Endothelial cell of umbilical vein (primary cell): ENCODE results near the gene MAX. TPM values are rescaled to one million over a fixed set of nuclear protein-coding genes. Genes with fewer than 3 reads are reported as not detected.

ENCODE experiments used
- BruUV-seq: library from RNA; stranded (reverse); fragments of 400-500 nt; replicated peaks from 2 replicates; lab custom pipeline; 2021; lab: Mats Ljungman, UMichigan
- CTCF ChIA-PET: fragments of 300-600, 350-600 bp; sonication (Branson Sonifier 250); formaldehyde crosslinking; loops from one replicate; lab custom pipeline; 2021; ENCODE audit warnings: antibody characterized with exemption, inconsistent platforms; lab: Charles Lee
- POLR2A ChIA-PET: fragments of 300-600, 350-600 bp; sonication (Branson Sonifier 250); formaldehyde crosslinking; loops from one replicate; lab custom pipeline; 2021; ENCODE audit warnings: antibody characterized with exemption, inconsistent platforms; lab: Charles Lee
- DNase-seq: peaks from one replicate; pipeline ENCODE4 v3.0.0-alpha.2; 2011; ENCODE audit warnings: low read depth, low spot score
- FAIRE-seq: peaks from 2 replicates; lab custom pipeline; 2011; peaks lifted over from hg19 to GRCh38; lab: Jason Lieb, UNC
- H2AFZ ChIP-seq: 2 replicates; pipeline ENCODE4 v1.6.0; 2012; ENCODE audit warnings: low read depth, low read length, control low read depth, inconsistent platforms
- H3K27ac ChIP-seq: 2 replicates; pipeline ENCODE4 v1.5.1; 2011; ENCODE audit warnings: low read depth, mild to moderate bottlenecking, control low read depth, low read length, moderate library complexity; ENCODE audit not compliant: insufficient read depth
- H3K27me3 ChIP-seq, 2 experiments: 2 replicates each; pipeline versions ENCODE4 v1.6.0 to v1.6.1; 2011; ENCODE audit warnings: low read length in 2 of 2, mixed read lengths in 1 of 2; ENCODE audit not compliant: control insufficient read depth in 2 of 2, insufficient read depth in 2 of 2
- H3K36me3 ChIP-seq, 2 experiments: 2 replicates in 1 of 2; 3 replicates in 1 of 2; pipeline ENCODE4 v1.5.1; 2011; ENCODE audit warnings: low read length in 2 of 2, mild to moderate bottlenecking in 1 of 2, moderate library complexity in 1 of 2; ENCODE audit not compliant: control insufficient read depth in 2 of 2, insufficient read depth in 2 of 2; ENCODE audit errors: extremely low read depth in 1 of 2
- H3K4me1 ChIP-seq: 3 replicates; pipeline ENCODE4 v1.5.1; 2011; ENCODE audit warnings: mild to moderate bottlenecking, low read length; ENCODE audit not compliant: control insufficient read depth, insufficient read depth; ENCODE audit errors: extremely low read depth
- H3K4me2 ChIP-seq: 2 replicates; pipeline ENCODE4 v1.6.1; 2011; ENCODE audit warnings: low read length, control low read depth, mixed read lengths; ENCODE audit not compliant: insufficient read depth
- H3K4me3 ChIP-seq, 3 experiments: fragments of 200-600 bp in 1 of 3; sonication (generic), shearing (Covaris generic) in 1 of 3; replicated peaks in 1 of 3; 2 replicates each; pipeline ENCODE4 v1.5.1; 2011 to 2016; ENCODE audit warnings: control low read depth in 3 of 3, low read length in 3 of 3, mild to moderate bottlenecking in 2 of 3, inconsistent platforms in 1 of 3, low read depth in 1 of 3, moderate library complexity in 1 of 3; ENCODE audit not compliant: insufficient read depth in 1 of 3
- H3K79me2 ChIP-seq: 2 replicates; pipeline ENCODE4 v1.6.0; 2012; ENCODE audit warnings: low read length, inconsistent platforms; ENCODE audit not compliant: control insufficient read depth, insufficient read depth
- H3K9ac ChIP-seq: replicated peaks from 2 replicates; pipeline ENCODE3; 2011; ENCODE audit warnings: low read length, control low read depth; ENCODE audit not compliant: insufficient read depth; ENCODE audit errors: extremely low read depth
- H3K9me1 ChIP-seq: replicated peaks from 3 replicates; pipeline ENCODE4 v1.6.0; 2011; ENCODE audit warnings: mild to moderate bottlenecking, low read length; ENCODE audit not compliant: control insufficient read depth, insufficient read depth; ENCODE audit errors: extremely low read depth
- H3K9me3 ChIP-seq: replicated peaks from 2 replicates; pipeline ENCODE4 v1.5.1; 2012; ENCODE audit warnings: low read length, inconsistent platforms; ENCODE audit not compliant: control insufficient read depth, insufficient read depth
- H4K20me1 ChIP-seq: replicated peaks from 2 replicates; pipeline ENCODE3; 2011; ENCODE audit warnings: mild to moderate bottlenecking, low read length; ENCODE audit not compliant: control insufficient read depth, insufficient read depth; ENCODE audit errors: extremely low read depth
- EZH2 ChIP-seq: IDR thresholded peaks from 2 replicates; pipeline ENCODE4 v1.6.1; 2012; ENCODE audit warnings: borderline replicate concordance, low read depth, mild to moderate bottlenecking, moderate library complexity, low read length, inconsistent platforms; ENCODE audit not compliant: severe bottlenecking
- FOS ChIP-seq: IDR thresholded peaks from 2 replicates; pipeline ENCODE4 v1.6.1; 2011; ENCODE audit warnings: mild to moderate bottlenecking, low read length, moderate library complexity, borderline replicate concordance; ENCODE audit not compliant: insufficient read depth
- GATA2 ChIP-seq: IDR thresholded peaks from 2 replicates; pipeline ENCODE4 v1.7.0; 2011; ENCODE audit warnings: low read depth, mild to moderate bottlenecking, moderate library complexity, mixed read lengths, low read length; ENCODE audit not compliant: insufficient read length, insufficient read depth
- MYC ChIP-seq: IDR thresholded peaks from one replicate; pipeline ENCODE4 v1.6.1; 2011; ENCODE audit warnings: mild to moderate bottlenecking, low read depth, low read length
- POLR2A ChIP-seq: IDR thresholded peaks from 2 replicates; pipeline ENCODE4 v1.6.1; 2012; ENCODE audit warnings: low read depth, mild to moderate bottlenecking, control low read depth, low read length
- POLR2AphosphoS5 ChIP-seq: IDR thresholded peaks from 2 replicates; pipeline ENCODE4 v1.6.1; 2012; ENCODE audit warnings: low read depth, mild to moderate bottlenecking, control low read depth, low read length, moderate library complexity; ENCODE audit not compliant: insufficient read depth
- dilution Hi-C: fragments of 300-500 bp; cut with MboI; formaldehyde crosslinking; loops from one replicate; pipeline ENCODE4 v1.15.0; 2019; ENCODE audit warnings: low sequenced_read_pairs; ENCODE audit not compliant: extremely low pct_ligation_motif_present
- intact Hi-C: fragments of 100-400 bp; cut with micrococcal nuclease; formaldehyde crosslinking; loops from one replicate; pipeline ENCODE4 v1.10.0; 2022
- polyA plus RNA-seq, 4 experiments: library from polyadenylated mRNA; depleted of rRNA in 3 of 4; stranded (reverse) in 3 of 4; unstranded in 1 of 4; fragments of >200 nt; gene quantifications; 2 replicates each; pipeline versions ENCODE4 v1.2.1 to v1.2.3, GENCODE V29; 2011 to 2012; ENCODE audit warnings: missing spikeins in 1 of 4
- total RNA-seq: library from RNA; stranded (reverse); gene quantifications from 2 replicates; pipeline ENCODE4 v1.2.3, GENCODE V29; 2021
- TF ChIP-seq, protein P1 (sequence below): IDR thresholded peaks from 2 replicates; pipeline ENCODE4 v1.6.1; 2011; ENCODE audit not compliant: insufficient read depth, insufficient read length

Gene MAX
- total and polyA plus RNA-seq, 2 donors (not counting 3 experiments of a cell fraction or from before 2014, with no cell fraction given) = 70.1 to 79.5 TPM

DNA sequence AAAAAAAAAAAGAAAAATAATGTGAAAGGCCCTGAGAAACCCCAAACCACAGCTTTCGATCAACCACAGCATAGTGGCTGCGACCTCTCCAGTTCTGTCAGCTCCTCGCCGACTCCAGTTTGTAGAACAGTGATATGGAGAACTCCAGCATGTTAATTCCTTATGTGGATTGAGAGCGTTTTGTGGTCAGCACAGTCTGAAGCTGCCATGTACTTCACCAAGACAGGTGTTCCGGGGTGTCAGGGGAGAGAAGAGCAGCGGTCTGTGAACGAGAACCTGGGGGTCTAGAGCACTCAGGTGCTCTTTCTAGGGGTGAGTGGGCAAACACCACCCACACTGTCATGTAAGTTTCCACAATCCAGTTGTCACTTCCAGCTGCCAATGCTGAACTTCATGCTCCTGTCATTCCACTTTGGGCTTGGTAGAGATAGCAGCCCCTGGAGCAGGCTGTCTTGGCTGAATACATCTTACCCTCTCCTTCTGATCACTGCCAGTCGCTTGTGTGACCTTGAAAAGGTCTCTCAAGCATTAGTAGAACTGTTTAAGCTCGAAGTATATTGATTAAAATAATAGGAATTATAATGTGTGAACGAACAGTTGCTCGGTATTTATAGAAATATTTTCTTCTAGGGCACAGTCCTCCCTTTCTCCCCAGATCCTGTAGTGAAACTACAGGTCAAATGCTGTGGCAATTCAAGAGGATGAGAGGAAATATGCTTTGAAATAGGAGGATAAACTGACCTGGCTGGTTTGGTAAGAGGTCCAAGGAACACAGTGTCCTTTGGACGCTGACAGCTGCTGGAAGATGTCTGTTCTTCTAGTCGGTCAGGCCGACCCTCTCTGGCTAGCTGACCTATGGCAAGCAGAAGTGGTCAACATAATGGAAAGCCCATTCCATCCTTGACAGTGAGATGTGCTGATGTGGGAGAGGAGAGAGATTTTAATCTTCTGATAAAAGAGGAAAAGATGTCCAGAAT is 15.7 kb upstream of the MAX start:
- no peak for FAIRE-seq
- POLR2A ChIA-PET = no interaction called here

DNA sequence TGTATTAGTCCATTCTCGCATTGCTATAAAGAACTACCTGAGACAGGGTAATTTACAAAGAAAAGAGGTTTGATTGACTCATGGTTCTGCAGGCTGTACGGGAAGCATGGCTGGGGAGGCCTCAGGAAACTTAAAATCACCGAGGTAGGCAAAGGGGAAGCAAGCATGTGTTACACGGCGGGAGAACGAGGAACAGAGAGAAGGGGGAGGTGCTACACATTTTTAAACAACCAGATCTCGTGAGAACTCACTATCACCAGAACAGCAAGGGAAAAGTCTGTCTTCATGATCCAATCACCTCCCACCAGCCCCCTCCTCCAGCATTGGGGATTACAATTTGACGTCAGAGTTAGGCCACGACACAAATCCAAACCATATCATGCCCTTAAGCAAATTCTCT is 13.3 kb upstream of the MAX start:
- intact Hi-C loops = no loop called here

More for the DNA sequence above, 15.7 kb upstream of the MAX start:
- H3K4me2 ChIP-seq = no peak overlapping the region
- dilution Hi-C loops = no loop called here
- CTCF ChIA-PET = interaction anchor here (1.4 kb wide), 1 partner anchor 14 kb away, joined by 4 read pairs; no protein-coding TSS in a partner anchor
- H3K36me3 ChIP-seq = no peaks in the 10 kb centered on the region
- no peaks in the 10 kb centered on the region for H3K79me2 ChIP-seq
- no peaks in the 10 kb centered on the region for H3K9me3 ChIP-seq
- intact Hi-C loops = no loop called here
- no TSS peak for BruUV-seq
- no peaks in the 10 kb centered on the region for H4K20me1 ChIP-seq
- no peak overlapping the region for H3K4me3 ChIP-seq
- peaks cover 0 to 5% of the 10 kb centered on the region in 2 experiments for H3K27me3 ChIP-seq
- no peak for TF ChIP-seq POLR2A
- TF ChIP-seq GATA2 = no peak
- no peak for TF ChIP-seq EZH2
- TF ChIP-seq POLR2AphosphoS5 = no peak
- no peak for TF ChIP-seq MYC
- no peaks in the 10 kb centered on the region for H3K9me1 ChIP-seq
- no peak overlapping the region for H3K9ac ChIP-seq
- H2AFZ ChIP-seq = no peak overlapping the region
- DNase-seq = no peak
- H3K4me1 ChIP-seq = no peaks in the 10 kb centered on the region
- H3K27ac ChIP-seq = no peak overlapping the region

More for the DNA sequence above, 13.3 kb upstream of the MAX start:
- Histone ChIP-seq H3K4me2 (no peak overlapping the region), H3K27ac (no peak overlapping the region), H3K27me3 (peaks cover 0 to 5% of the 10 kb centered on the region in 2 experiments), H3K9ac (no peak overlapping the region), H3K36me3 (no peaks in the 10 kb centered on the region), H3K9me1 (no peaks in the 10 kb centered on the region), H2AFZ (no peak overlapping the region), H3K9me3 (no peaks in the 10 kb centered on the region), H4K20me1 (no peaks in the 10 kb centered on the region), H3K4me1 (no peaks in the 10 kb centered on the region), H3K4me3 (no peak overlapping the region), H3K79me2 (no peaks in the 10 kb centered on the region)
- FAIRE-seq = no peak
- CTCF ChIA-PET = no interaction called here
- dilution Hi-C loops = no loop called here
- BruUV-seq = no TSS peak
- TF ChIP-seq FOS (no peak), POLR2A (no peak)
- TF ChIP-seq, protein P1, sequence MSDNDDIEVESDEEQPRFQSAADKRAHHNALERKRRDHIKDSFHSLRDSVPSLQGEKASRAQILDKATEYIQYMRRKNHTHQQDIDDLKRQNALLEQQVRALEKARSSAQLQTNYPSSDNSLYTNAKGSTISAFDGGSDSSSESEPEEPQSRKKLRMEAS = no peak
- no peak for DNase-seq
- POLR2A ChIA-PET = no interaction called here
